NCI-H748 (cell line): ENCODE results near the gene FBXW10B.
"Not testable (repeated sequence)": the region's sequence is repeated elsewhere in the genome, so short reads cannot be mapped to it uniquely, and the experiment has no call there.

ENCODE experiments used
- DNase-seq: peaks from one replicate; lab custom pipeline; 2025; ENCODE audit not compliant: unreplicated experiment; lab: John Stamatoyannopoulos, UW

FBXW10B gene

GRCh38 chr17:15619331-15620058, at the start of gene FBXW10B:
Gene FBXW10B (minus strand): TSS chr17:15619704. CDS start chr17:15619512, 192 bp downstream.
- DNase-seq, result not testable (repeated sequence)

- DNase-seq, result no peak
Observed at GRCh38 chr17:15663691-15664090, 44.2 kb upstream of the FBXW10B start.

- DNase-seq, result no peak
Observed at GRCh38 chr17:15663176-15663575, 43.7 kb upstream of the FBXW10B start.

GRCh38 chr17:15662681-15663080, 43.2 kb upstream of the FBXW10B start:
- no peak for DNase-seq

- no peak for DNase-seq
Observed at GRCh38 chr17:15660077-15660476, 40.6 kb upstream of the FBXW10B start.

- no peak for DNase-seq
Observed at GRCh38 chr17:15659663-15660062, 40.2 kb upstream of the FBXW10B start.

GRCh38 chr17:15659236-15659635, 39.7 kb upstream of the FBXW10B start:
- DNase-seq, result no peak

- DNase-seq, result no peak
Observed at GRCh38 chr17:15658296-15658695, 38.8 kb upstream of the FBXW10B start.

GRCh38 chr17:15657868-15658267, 38.4 kb upstream of the FBXW10B start:
- no peak for DNase-seq

GRCh38 chr17:15654886-15655561, 35.5 kb upstream of the FBXW10B start:
- no peak for DNase-seq

- DNase-seq, result not testable (repeated sequence)
Observed at GRCh38 chr17:15654401-15654800, 34.9 kb upstream of the FBXW10B start.

GRCh38 chr17:15652960-15653359, 33.5 kb upstream of the FBXW10B start:
- no peak for DNase-seq

GRCh38 chr17:15651583-15652110, 32.1 kb upstream of the FBXW10B start:
- DNase-seq, result peak; percentile 89

GRCh38 chr17:15650741-15651582, 31.5 kb upstream of the FBXW10B start:
- peak; percentile 41 for DNase-seq

- no peak for DNase-seq
Observed at GRCh38 chr17:15649861-15650421, 30.4 kb upstream of the FBXW10B start.

- DNase-seq, result no peak
Observed at GRCh38 chr17:15648386-15648785, 28.9 kb upstream of the FBXW10B start.

- DNase-seq, result peak; percentile 55
Observed at GRCh38 chr17:15645942-15646312, 26.4 kb upstream of the FBXW10B start.

- DNase-seq, result peak; percentile 71
Observed at GRCh38 chr17:15645099-15645941, 25.8 kb upstream of the FBXW10B start.

GRCh38 chr17:15642505-15643251, 23.2 kb upstream of the FBXW10B start:
- not testable (repeated sequence) for DNase-seq
